IMR-90 (cell line): ENCODE measurements around the gene GPR157. TPM values are rescaled to one million over a fixed set of nuclear protein-coding genes. Genes with fewer than 3 reads are reported as not detected.

ENCODE experiments used
- ATAC-seq: fragments of 200-7000 bp; cut with Tn5 transposase; 2 replicates; pipeline ENCODE4 v1.9.1; 2020; ENCODE audit warnings: low read depth, mild to moderate bottlenecking, moderate library complexity
- BruUV-seq: library from RNA; stranded (reverse); fragments of 400-500 nt; replicated peaks from 2 replicates; lab custom pipeline; 2021; lab: Mats Ljungman, UMichigan
- CTCF ChIA-PET: fragments of 300-600 bp; formaldehyde crosslinking; extraction: SDS; loops from one replicate; lab custom pipeline; 2021; ENCODE audit warnings: antibody characterized with exemption; lab: Yijun Ruan, JAX
- POLR2A ChIA-PET: fragments of 300-600 bp; sonication (Branson Sonifier 250); formaldehyde crosslinking; loops from one replicate; lab custom pipeline; 2022; ENCODE audit warnings: antibody characterized with exemption; ENCODE audit not compliant: unreplicated experiment; lab: Charles Lee
- DNase-seq: peaks from one replicate; pipeline ENCODE4 v3.0.0; 2013
- H2AFZ ChIP-seq: replicated peaks from 2 replicates; pipeline ENCODE3; 2013; ENCODE audit warnings: low read length, mild to moderate bottlenecking; ENCODE audit not compliant: poor library complexity
- H2AK5ac ChIP-seq: 2 replicates; pipeline ENCODE4 v1.6.1; 2013; ENCODE audit warnings: low read depth, low read length, inconsistent platforms
- H2AK9ac ChIP-seq: replicated peaks from 2 replicates; pipeline ENCODE3; 2013; ENCODE audit warnings: mild to moderate bottlenecking, low read depth, low read length, moderate library complexity; ENCODE audit not compliant: poor library complexity
- H2BK120ac ChIP-seq: 2 replicates; pipeline ENCODE4 v1.6.1; 2013; ENCODE audit warnings: low read depth, low read length, inconsistent platforms
- H2BK15ac ChIP-seq: 3 replicates; pipeline ENCODE4 v1.6.1; 2013; ENCODE audit warnings: low read depth, low read length, inconsistent platforms
- H2BK20ac ChIP-seq: 2 replicates; pipeline ENCODE4 v1.6.1; 2013; ENCODE audit warnings: low read depth, mild to moderate bottlenecking, inconsistent platforms, low read length, moderate library complexity
- H2BK5ac ChIP-seq: 2 replicates; pipeline ENCODE4 v1.6.1; 2013; ENCODE audit warnings: mild to moderate bottlenecking, low read depth, low read length, inconsistent platforms; ENCODE audit not compliant: poor library complexity, severe bottlenecking
- H3K14ac ChIP-seq: replicated peaks from 2 replicates; pipeline ENCODE4 v1.6.1; 2013; ENCODE audit warnings: low read depth, low read length, inconsistent platforms
- H3K18ac ChIP-seq: 2 replicates; pipeline ENCODE4 v1.6.1; 2013; ENCODE audit warnings: low read depth, low read length, control low read depth
- H3K23ac ChIP-seq: 2 replicates; pipeline ENCODE4 v1.6.1; 2013; ENCODE audit warnings: low read depth, low read length, inconsistent platforms
- H3K27ac ChIP-seq: 2 replicates; pipeline ENCODE4 v1.5.1; 2013; ENCODE audit warnings: mild to moderate bottlenecking, control low read depth, low read length; ENCODE audit not compliant: insufficient read depth
- H3K27me3 ChIP-seq: 2 replicates; pipeline ENCODE4 v1.6.1; 2013; ENCODE audit warnings: low read length; ENCODE audit not compliant: control insufficient read depth, insufficient read depth
- H3K36me3 ChIP-seq: 2 replicates; pipeline ENCODE4 v1.6.1; 2013; ENCODE audit warnings: low read length, mixed read lengths; ENCODE audit not compliant: control insufficient read depth, insufficient read depth
- H3K4ac ChIP-seq: 2 replicates; pipeline ENCODE4 v1.6.1; 2013; ENCODE audit warnings: low read depth, low read length, inconsistent platforms
- H3K4me1 ChIP-seq: 2 replicates; pipeline ENCODE4 v1.6.1; 2013; ENCODE audit warnings: low read length, mixed read lengths; ENCODE audit not compliant: control insufficient read depth, insufficient read depth
- H3K4me2 ChIP-seq: 2 replicates; pipeline ENCODE4 v1.6.1; 2013; ENCODE audit warnings: low read depth, mild to moderate bottlenecking, control low read depth, low read length, moderate library complexity
- H3K4me3 ChIP-seq: 2 replicates; pipeline ENCODE4 v1.5.1; 2013; ENCODE audit warnings: low read depth, mild to moderate bottlenecking, control low read depth, low read length, moderate library complexity; ENCODE audit not compliant: insufficient read depth
- H3K56ac ChIP-seq: 2 replicates; pipeline ENCODE4 v1.6.1; 2013; ENCODE audit warnings: low read length, inconsistent platforms; ENCODE audit not compliant: insufficient read depth; ENCODE audit errors: extremely low read depth
- H3K79me1 ChIP-seq, 2 experiments: 2 replicates each; pipeline ENCODE4 v1.6.1; 2013; ENCODE audit warnings: low read length in 2 of 2, inconsistent platforms in 1 of 2, low read depth in 1 of 2
- H3K9ac ChIP-seq: 2 replicates; pipeline ENCODE4 v1.6.1; 2013; ENCODE audit warnings: low read depth, low read length, control low read depth
- H3K9me1 ChIP-seq: 2 replicates; pipeline ENCODE4 v1.6.1; 2013; ENCODE audit warnings: low read length, inconsistent platforms; ENCODE audit not compliant: insufficient read depth
- H3K9me3 ChIP-seq: 2 replicates; pipeline ENCODE4 v1.6.1; 2013; ENCODE audit warnings: low read length; ENCODE audit not compliant: control insufficient read depth, insufficient read depth
- H4K20me1 ChIP-seq: 2 replicates; pipeline ENCODE4 v1.6.1; 2013; ENCODE audit warnings: low read length, inconsistent platforms; ENCODE audit not compliant: insufficient read depth
- H4K5ac ChIP-seq: 2 replicates; pipeline ENCODE4 v1.6.1; 2013; ENCODE audit warnings: mild to moderate bottlenecking, low read depth, low read length, control low read depth
- H4K8ac ChIP-seq, 2 experiments: 2 replicates each; pipeline ENCODE4 v1.6.1; 2013; ENCODE audit warnings: low read depth in 2 of 2, low read length in 2 of 2, control low read depth in 1 of 2, inconsistent platforms in 1 of 2
- H4K91ac ChIP-seq: 2 replicates; pipeline ENCODE4 v1.6.1; 2013; ENCODE audit warnings: low read depth, low read length, inconsistent platforms; ENCODE audit not compliant: insufficient read depth
- CEBPB ChIP-seq: IDR thresholded peaks from 2 replicates; pipeline ENCODE4 v1.6.1; 2012; ENCODE audit warnings: low read depth, low read length, improper control_type of control experiment
- NFE2L2 ChIP-seq: fragments of 150-350 bp; IDR thresholded peaks from 2 replicates; pipeline ENCODE4 v1.6.1; 2016; ENCODE audit warnings: low read depth, mild to moderate bottlenecking, low read length
- RAD21 ChIP-seq: IDR thresholded peaks from 2 replicates; pipeline ENCODE4 v1.6.1; 2012; ENCODE audit warnings: low read length, improper control_type of control experiment
- WGBS, 2 experiments: methylation state at CpG; one replicate each; pipeline versions ENCODE4 v1.1.5 to v1.1.7; 2013; ENCODE audit warnings: missing lambda C conversion rate in 2 of 2; ENCODE audit not compliant: insufficient read length in 1 of 2; ENCODE audit errors: extremely low coverage in 2 of 2; 5-methylcytosine and 5-hydroxymethylcytosine counted together
- dilution Hi-C: fragments of 300-500 bp; cut with HindIII; formaldehyde crosslinking; loops from one replicate; pipeline ENCODE4 v1.14.3; 2018; ENCODE audit warnings: low sequenced_read_pairs; ENCODE audit not compliant: unreplicated experiment
- in situ Hi-C: fragments of 300-500 bp; cut with MboI; formaldehyde crosslinking; loops from 3 replicates; pipeline ENCODE4 v1.14.3; 2019; ENCODE audit warnings: low sequenced_read_pairs, inconsistent platforms, mixed read lengths
- intact Hi-C: fragments of 100-400 bp; cut with micrococcal nuclease; formaldehyde crosslinking; loops from 2 replicates; pipeline ENCODE4 v1.10.0; 2022
- polyA plus RNA-seq, 3 experiments: library from polyadenylated mRNA; depleted of rRNA; stranded (reverse); fragments of >200 nt; gene quantifications; 2 replicates each; pipeline ENCODE4 v1.2.3, GENCODE V29; 2012; ENCODE audit warnings: low replicate concordance in 1 of 3
- total RNA-seq: library from RNA; depleted of rRNA; stranded (reverse); fragments of >200 nt; gene quantifications from 2 replicates; pipeline ENCODE4 v1.2.3, GENCODE V29; 2012

GPR157 gene
- total and polyA plus RNA-seq, 2 of the 4 experiments (the other 2 are of a cell fraction): 1.8 to 2.7 TPM

DNA sequence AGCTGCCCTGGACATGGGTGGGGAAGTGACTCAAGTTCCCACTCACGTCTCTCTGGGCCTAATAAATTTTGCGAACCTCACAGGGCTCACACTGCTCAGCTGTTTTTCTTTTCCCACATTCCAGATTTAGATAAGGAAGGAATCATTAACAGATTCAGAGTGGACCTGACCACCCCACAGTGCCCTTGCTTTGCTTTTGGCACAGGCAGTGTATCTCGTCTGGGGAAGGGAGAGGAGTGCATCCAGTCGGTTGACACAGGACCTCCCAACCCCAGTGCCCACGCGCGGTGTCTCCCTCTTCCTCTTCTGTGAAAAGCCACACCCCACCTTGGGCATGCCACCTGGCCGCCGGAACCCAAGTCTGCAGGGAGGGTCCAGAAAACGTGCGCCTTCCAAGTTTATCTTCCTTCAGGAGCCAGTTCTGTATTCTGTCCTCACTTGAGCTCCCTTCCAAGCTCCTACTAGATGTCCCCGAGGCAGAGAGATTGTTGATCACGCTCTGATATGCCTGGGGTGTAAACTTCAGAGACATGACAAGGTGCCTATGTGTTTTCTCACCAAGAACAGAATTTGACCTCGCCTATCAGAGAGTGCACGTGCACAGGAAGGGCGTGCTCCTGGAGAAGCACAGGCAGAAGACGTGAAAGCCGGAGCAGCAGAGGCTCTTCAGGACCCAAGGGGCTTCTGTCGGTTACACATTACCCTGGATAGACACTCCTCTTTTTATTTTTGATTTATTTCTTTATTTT lies 50.0 kb downstream of the GPR157 start:
- H3K4ac ChIP-seq: no peak overlapping the region
- H2AK9ac ChIP-seq: no peak overlapping the region
- TF ChIP-seq RAD21 (no peak), CEBPB (no peak), NFE2L2 (no peak)
- dilution Hi-C loops (no loop called here), intact Hi-C loops (no loop called here), in situ Hi-C loops (no loop called here)
- peaks cover 12% of the 10 kb centered on the region for H3K27me3 ChIP-seq
- H3K36me3 ChIP-seq: no peaks in the 10 kb centered on the region
- peaks cover 2% of the 10 kb centered on the region; the same call in 1 of the 2 replicates for H3K4me1 ChIP-seq
- H3K23ac ChIP-seq: no peak overlapping the region
- H3K18ac ChIP-seq: no peak overlapping the region
- DNase-seq: no peak
- H4K5ac ChIP-seq: no peak overlapping the region
- no peak overlapping the region for H3K27ac ChIP-seq
- H3K14ac ChIP-seq: no peak overlapping the region
- H2AK5ac ChIP-seq: no peak overlapping the region
- no peak overlapping the region for H2BK20ac ChIP-seq
- no peak overlapping the region for H3K4me2 ChIP-seq
- H3K9ac ChIP-seq: no peak overlapping the region
- H3K9me1 ChIP-seq: no peaks in the 10 kb centered on the region
- no TSS peak for BruUV-seq
- ChIA-PET POLR2A (no interaction called here), CTCF (no interaction called here)
- no peak overlapping the region for H2BK5ac ChIP-seq
- H2BK15ac ChIP-seq: no peak overlapping the region
- H3K79me1 ChIP-seq: no peaks in the 10 kb centered on the region
- H3K9me3 ChIP-seq: no peaks in the 10 kb centered on the region
- no peak overlapping the region for H2AFZ ChIP-seq
- H4K20me1 ChIP-seq: no peaks in the 10 kb centered on the region
- no peak overlapping the region for H4K8ac ChIP-seq
- WGBS, 2 experiments: 87% methylated on average over 3 of the region's 19 CpGs; no CpG with 5 or more reads in 1 of the 2 experiments
- H4K91ac ChIP-seq: no peak overlapping the region
- H2BK120ac ChIP-seq: no peak overlapping the region
- no peak for ATAC-seq
- no peak overlapping the region for H3K4me3 ChIP-seq
- H3K56ac ChIP-seq: no peak overlapping the region
